Peyer's patch (tissue), 4 donors: ENCODE results near the gene FSTL5. TPM values are rescaled to one million over a fixed set of nuclear protein-coding genes. Genes with fewer than 3 reads are reported as not detected.

Source experiments
- DNase-seq, 3 donors: peaks; one replicate each; pipeline ENCODE4 v3.0.0-alpha.2; 2017 to 2019
- H3K27ac ChIP-seq, 4 donors: fragments of 200-600 bp; sonication (generic); one replicate each; pipeline ENCODE4 v1.5.1; 2016 to 2019
- H3K27me3 ChIP-seq, 2 donors: fragments of 200-600 bp; sonication (generic); one replicate each; pipeline ENCODE4 v1.5.1; 2019
- H3K36me3 ChIP-seq, 3 donors: fragments of 200-600 bp; sonication (generic); one replicate each; pipeline ENCODE4 v1.5.1; 2016 to 2019
- H3K4me1 ChIP-seq, 4 donors: fragments of 200-600 bp; sonication (generic); one replicate each; pipeline ENCODE4 v1.5.1; 2016 to 2019
- H3K4me3 ChIP-seq, 4 donors: fragments of 200-600 bp; sonication (generic); 1 replicate in 3 of 4; 2 replicates in 1 of 4; pipeline ENCODE4 v1.5.1; 2016 to 2019; ENCODE audit warnings: mild to moderate bottlenecking in 1 of 4
- H3K9me3 ChIP-seq, 4 donors: fragments of 200-600 bp; sonication (generic); one replicate each; pipeline ENCODE4 v1.5.1; 2016 to 2019; ENCODE audit warnings: mild to moderate bottlenecking in 1 of 4
- POLR2A ChIP-seq, 2 donors: fragments of 450-650 bp; IDR thresholded peaks; one replicate each; pipeline ENCODE4 v1.5.1; 2017; ENCODE audit warnings: antibody characterized with exemption in 2 of 2, mild to moderate bottlenecking in 2 of 2, moderate library complexity in 2 of 2
- total RNA-seq, 4 donors: library from RNA; depleted of rRNA; stranded (reverse); fragments of >200 nt; gene quantifications; one replicate each; pipeline ENCODE4 v1.1.0, GENCODE V29; 2016
- TF ChIP-seq, protein P1 (sequence below), 6 experiments: fragments of 450-650 bp in 4 of 6; fragments of 200-600 bp in 2 of 6; sonication (generic) in 1 of 6; IDR thresholded peaks; one replicate each; pipeline ENCODE4 v1.5.1; 2017 to 2019; ENCODE audit warnings: antibody characterized with exemption in 6 of 6, mild to moderate bottlenecking in 3 of 6, moderate library complexity in 1 of 6

The FSTL5 gene
- total RNA-seq, 4 donors from 2014 or later, result 1.7 TPM; not detected in 3

DNA sequence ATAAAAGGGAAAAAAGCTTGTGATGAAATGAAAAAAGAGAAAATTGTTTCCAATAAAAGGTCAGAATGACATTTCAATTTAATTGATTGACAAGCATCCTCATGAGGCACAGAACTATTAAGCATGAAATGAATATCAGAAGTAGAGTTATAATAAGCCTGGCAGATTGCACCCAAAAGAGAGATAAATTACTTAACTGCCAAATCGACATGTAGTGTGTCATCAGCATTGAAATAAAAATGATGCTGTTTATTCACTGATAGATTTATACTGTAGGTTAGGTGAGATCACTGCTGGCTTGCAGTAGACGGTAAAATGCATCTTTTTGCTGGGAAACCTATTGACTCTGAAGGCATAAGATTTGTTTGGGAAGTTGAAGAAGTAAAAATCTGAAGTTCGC is 507.2 kb downstream of the FSTL5 start:
- no peak for DNase-seq
- Histone ChIP-seq H3K36me3 (no peaks in the 10 kb centered on the region), H3K4me3 (no peak overlapping the region), H3K27ac (no peak overlapping the region), H3K4me1 (no peaks in the 10 kb centered on the region), H3K27me3 (no peaks in the 10 kb centered on the region), H3K9me3 (no peaks in the 10 kb centered on the region)
- TF ChIP-seq, protein P1, sequence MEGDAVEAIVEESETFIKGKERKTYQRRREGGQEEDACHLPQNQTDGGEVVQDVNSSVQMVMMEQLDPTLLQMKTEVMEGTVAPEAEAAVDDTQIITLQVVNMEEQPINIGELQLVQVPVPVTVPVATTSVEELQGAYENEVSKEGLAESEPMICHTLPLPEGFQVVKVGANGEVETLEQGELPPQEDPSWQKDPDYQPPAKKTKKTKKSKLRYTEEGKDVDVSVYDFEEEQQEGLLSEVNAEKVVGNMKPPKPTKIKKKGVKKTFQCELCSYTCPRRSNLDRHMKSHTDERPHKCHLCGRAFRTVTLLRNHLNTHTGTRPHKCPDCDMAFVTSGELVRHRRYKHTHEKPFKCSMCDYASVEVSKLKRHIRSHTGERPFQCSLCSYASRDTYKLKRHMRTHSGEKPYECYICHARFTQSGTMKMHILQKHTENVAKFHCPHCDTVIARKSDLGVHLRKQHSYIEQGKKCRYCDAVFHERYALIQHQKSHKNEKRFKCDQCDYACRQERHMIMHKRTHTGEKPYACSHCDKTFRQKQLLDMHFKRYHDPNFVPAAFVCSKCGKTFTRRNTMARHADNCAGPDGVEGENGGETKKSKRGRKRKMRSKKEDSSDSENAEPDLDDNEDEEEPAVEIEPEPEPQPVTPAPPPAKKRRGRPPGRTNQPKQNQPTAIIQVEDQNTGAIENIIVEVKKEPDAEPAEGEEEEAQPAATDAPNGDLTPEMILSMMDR (IDR thresholded peaks at IDR 0.05), result no peak
- no peak for TF ChIP-seq POLR2A (IDR thresholded peaks at IDR 0.05)

DNA sequence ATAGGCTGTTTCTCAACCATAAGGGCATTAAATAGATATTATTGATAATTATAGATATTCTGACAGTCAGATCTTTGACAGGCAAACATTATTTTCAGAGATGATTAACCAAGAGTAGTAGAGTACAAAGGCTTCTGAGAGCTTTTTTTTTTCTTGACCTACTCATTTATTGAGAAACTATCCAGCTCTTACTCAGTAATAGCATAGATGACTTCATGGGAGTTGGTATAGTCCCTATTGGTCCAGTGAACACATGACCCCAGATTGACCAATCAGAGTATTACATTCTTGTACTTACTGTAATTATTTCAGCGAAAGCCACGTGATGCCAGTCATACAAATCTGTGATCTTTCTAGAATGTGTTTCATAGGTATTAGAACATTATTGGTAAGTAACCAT is 508.7 kb downstream of the FSTL5 start:
- no peaks in the 10 kb centered on the region for H3K36me3 ChIP-seq
- TF ChIP-seq, protein P1 (IDR thresholded peaks at IDR 0.05), result no peak
- no peak for TF ChIP-seq POLR2A (IDR thresholded peaks at IDR 0.05)
- no peak for DNase-seq

DNA sequence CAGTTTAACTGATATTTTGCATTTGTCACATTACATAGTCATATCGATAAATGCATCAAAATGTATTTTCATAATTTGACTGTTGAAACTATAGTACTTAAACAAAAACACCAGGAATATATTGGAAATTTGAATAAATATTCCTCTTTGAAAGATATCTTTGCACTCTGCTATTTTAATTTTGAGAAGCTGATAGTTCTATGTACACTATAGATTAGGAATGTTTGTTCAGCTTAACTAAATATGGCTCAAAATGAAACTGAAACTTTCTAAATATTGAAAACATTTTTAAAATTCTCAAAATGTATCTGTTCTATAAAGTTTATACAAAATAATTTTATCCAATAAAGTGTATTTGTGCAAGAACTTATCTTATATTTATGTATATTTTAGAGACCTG is 510.1 kb downstream of the FSTL5 start:
- Histone ChIP-seq H3K27me3 (no peaks in the 10 kb centered on the region), H3K36me3 (no peaks in the 10 kb centered on the region), H3K9me3 (no peaks in the 10 kb centered on the region), H3K4me1 (no peaks in the 10 kb centered on the region), H3K4me3 (no peak overlapping the region), H3K27ac (no peak overlapping the region)
- no peak for TF ChIP-seq POLR2A (IDR thresholded peaks at IDR 0.05)
- TF ChIP-seq, protein P1 (IDR thresholded peaks at IDR 0.05), result no peak
- DNase-seq, result no peak

More for the DNA sequence above, 508.7 kb downstream of the FSTL5 start:
- H3K9me3 ChIP-seq, result no peaks in the 10 kb centered on the region
- no peak overlapping the region for H3K27ac ChIP-seq
- no peaks in the 10 kb centered on the region for H3K4me1 ChIP-seq
- H3K27me3 ChIP-seq, result no peaks in the 10 kb centered on the region
- no peak overlapping the region for H3K4me3 ChIP-seq

DNA sequence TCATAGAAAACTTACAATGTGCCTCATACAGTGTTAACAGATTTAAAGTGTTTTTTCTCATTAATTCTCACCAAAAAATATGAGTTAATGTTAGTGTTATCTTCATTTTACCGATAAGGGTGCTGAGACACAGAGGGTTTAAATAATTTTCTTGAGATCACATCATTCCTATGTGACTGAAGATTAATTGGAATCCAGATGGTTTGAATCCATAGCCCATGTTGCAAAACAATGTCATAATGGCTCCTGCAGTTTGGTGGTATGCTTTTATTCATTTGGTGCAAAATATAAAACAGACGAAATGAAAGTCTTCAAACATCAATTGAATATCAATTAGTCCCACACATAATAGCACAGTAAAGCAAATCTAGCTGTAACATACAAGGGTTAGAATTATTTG is 512.2 kb downstream of the FSTL5 start:
- Histone ChIP-seq H3K4me1 (no peaks in the 10 kb centered on the region), H3K9me3 (no peaks in the 10 kb centered on the region), H3K27me3 (no peaks in the 10 kb centered on the region), H3K36me3 (no peaks in the 10 kb centered on the region), H3K27ac (no peak overlapping the region), H3K4me3 (no peak overlapping the region)
- no peak for TF ChIP-seq POLR2A (IDR thresholded peaks at IDR 0.05)
- TF ChIP-seq, protein P1 (IDR thresholded peaks at IDR 0.05), result no peak
- no peak for DNase-seq

DNA sequence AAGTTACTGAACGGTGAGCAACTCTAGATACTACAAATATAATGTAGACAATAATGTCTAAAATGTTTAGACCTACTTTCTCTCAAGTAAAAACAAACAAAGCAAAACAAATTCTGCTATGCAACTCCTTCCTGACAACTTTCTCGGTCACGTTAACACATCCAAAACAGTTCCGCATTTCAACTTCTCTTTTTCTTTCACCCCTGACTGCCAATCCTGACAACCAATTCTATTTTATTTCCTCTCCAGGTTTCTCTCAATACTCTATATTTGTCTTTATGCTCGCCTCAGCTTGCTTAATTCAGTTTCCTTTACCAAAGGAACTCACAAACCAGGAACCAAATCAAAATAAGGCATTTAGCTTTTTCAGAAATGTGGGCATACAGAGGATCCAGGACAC is 513.0 kb downstream of the FSTL5 start:
- Histone ChIP-seq H3K9me3 (no peaks in the 10 kb centered on the region), H3K4me1 (no peaks in the 10 kb centered on the region), H3K27ac (no peak overlapping the region), H3K27me3 (no peaks in the 10 kb centered on the region), H3K36me3 (no peaks in the 10 kb centered on the region), H3K4me3 (no peak overlapping the region)
- no peak for DNase-seq
- no peak for TF ChIP-seq POLR2A (IDR thresholded peaks at IDR 0.05)
- TF ChIP-seq, protein P1 (IDR thresholded peaks at IDR 0.05), result no peak

DNA sequence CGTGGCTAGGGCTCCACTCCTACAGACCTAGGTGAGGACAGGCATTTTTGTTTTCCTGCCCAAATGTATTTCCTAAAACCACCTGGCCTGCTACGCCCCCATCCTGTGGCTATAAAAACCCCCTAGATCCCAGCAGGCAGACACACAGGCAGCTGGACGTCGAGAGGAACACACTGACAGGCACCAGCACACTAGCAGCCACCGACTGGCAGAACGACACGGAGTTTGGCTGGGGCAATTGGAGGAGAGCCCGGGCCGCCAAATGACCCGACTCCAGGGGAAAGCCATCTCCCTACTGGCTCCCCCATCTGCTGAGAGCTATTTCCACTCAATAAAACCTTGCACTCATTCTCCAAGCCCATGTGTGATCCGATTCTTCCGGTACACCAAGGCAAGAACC is 516.0 kb downstream of the FSTL5 start:
- DNase-seq, result no peak
- no peak for TF ChIP-seq POLR2A (IDR thresholded peaks at IDR 0.05)
- TF ChIP-seq, protein P1 (IDR thresholded peaks at IDR 0.05), result no peak
- H3K4me3 ChIP-seq, result no peak overlapping the region
- no peaks in the 10 kb centered on the region for H3K36me3 ChIP-seq
- H3K9me3 ChIP-seq, result no peaks in the 10 kb centered on the region
- H3K4me1 ChIP-seq, result no peaks in the 10 kb centered on the region
- H3K27ac ChIP-seq, result no peak overlapping the region
- H3K27me3 ChIP-seq, result no peaks in the 10 kb centered on the region
